ENCODE results near the gene FMNL2.

- TF ChIP-seq CTCF (IDR thresholded peaks at IDR 0.05) (no peak), ZFX (IDR thresholded peaks at IDR 0.05; ENCODE audit: borderline replicate concordance) (no peak)
Measured at GRCh38 chr2:152458441-152458940, 123.5 kb downstream of the FMNL2 start.
